Measurements from ENCODE around the gene KDM4B.

Gene KDM4B

GRCh38 chr19:5035793-5036697 is 67.1 kb downstream of the KDM4B start:
- no peaks in the 10 kb centered on the region for H3K27me3 ChIP-seq (replicated peaks)
- DNase-seq = no peak
- no peak overlapping the region for H3K27ac ChIP-seq
- H3K36me3 ChIP-seq (replicated peaks) = peaks cover 18% of the 10 kb centered on the region
- TF ChIP-seq CTCF (IDR thresholded peaks at IDR 0.05; ENCODE audit: low read depth, low read length, missing control alignments) = no peak
- no peak overlapping the region for H3K4me3 ChIP-seq (ENCODE audit: low read depth, low read length)
- in situ Hi-C loops (cut with HindIII; ENCODE audit: low pct_ligation_motif_present, low sequenced_read_pairs) = no loop called here

- Histone ChIP-seq H3K27ac (peak overlapping the region; percentile 62), H3K36me3 (replicated peaks) (peaks cover 27% of the 10 kb centered on the region), H3K27me3 (replicated peaks) (no peaks in the 10 kb centered on the region), H3K4me3 (ENCODE audit: low read depth, low read length) (peak overlapping the region; percentile 22)
- TF ChIP-seq CTCF (IDR thresholded peaks at IDR 0.05; ENCODE audit: low read depth, low read length, missing control alignments) = no peak
- in situ Hi-C loops (cut with HindIII; ENCODE audit: low pct_ligation_motif_present, low sequenced_read_pairs) = no loop called here
- DNase-seq = peak; percentile 68
Measured at GRCh38 chr19:5036698-5037563, 68.0 kb downstream of the KDM4B start.

- no peak for TF ChIP-seq CTCF (IDR thresholded peaks at IDR 0.05; ENCODE audit: low read depth, low read length, missing control alignments)
- H3K27me3 ChIP-seq (replicated peaks) = no peaks in the 10 kb centered on the region
- DNase-seq = no peak
- peaks cover 33% of the 10 kb centered on the region for H3K36me3 ChIP-seq (replicated peaks)
- H3K4me3 ChIP-seq (ENCODE audit: low read depth, low read length) = no peak overlapping the region
- in situ Hi-C loops (cut with HindIII; ENCODE audit: low pct_ligation_motif_present, low sequenced_read_pairs) = no loop called here
- no peak overlapping the region for H3K27ac ChIP-seq
Measured at GRCh38 chr19:5037936-5038335, 69.0 kb downstream of the KDM4B start.

- no peak for DNase-seq
- peaks cover 31% of the 10 kb centered on the region for H3K36me3 ChIP-seq (replicated peaks)
- TF ChIP-seq CTCF (IDR thresholded peaks at IDR 0.05; ENCODE audit: low read depth, low read length, missing control alignments) = peak; percentile 75
- no peaks in the 10 kb centered on the region for H3K27me3 ChIP-seq (replicated peaks)
- H3K27ac ChIP-seq = no peak overlapping the region
- in situ Hi-C loops (cut with HindIII; ENCODE audit: low pct_ligation_motif_present, low sequenced_read_pairs) = no loop called here
- H3K4me3 ChIP-seq (ENCODE audit: low read depth, low read length) = no peak overlapping the region
Measured at GRCh38 chr19:5038631-5039271, 69.8 kb downstream of the KDM4B start.

- Histone ChIP-seq H3K36me3 (replicated peaks) (peaks cover 34% of the 10 kb centered on the region), H3K27me3 (replicated peaks) (no peaks in the 10 kb centered on the region), H3K4me3 (ENCODE audit: low read depth, low read length) (no peak overlapping the region), H3K27ac (no peak overlapping the region)
- in situ Hi-C loops (cut with HindIII; ENCODE audit: low pct_ligation_motif_present, low sequenced_read_pairs) = no loop called here
- no peak for TF ChIP-seq CTCF (IDR thresholded peaks at IDR 0.05; ENCODE audit: low read depth, low read length, missing control alignments)
- DNase-seq = no peak
Measured at GRCh38 chr19:5039642-5040543, 71.0 kb downstream of the KDM4B start.

Measured in brain microvascular endothelial cell (primary cell).